KMS-11 (cell line): Measurements from ENCODE around the gene GOT1.

ENCODE experiments used
- H2AFZ ChIP-seq: fragments of 200-600 bp; sonication (generic); 2 replicates; pipeline ENCODE4 v1.6.1; 2016; ENCODE audit warnings: antibody characterized with exemption, mixed run types, low read depth
- H3K27ac ChIP-seq: fragments of 200-600 bp; sonication (generic); 2 replicates; pipeline ENCODE4 v1.6.1; 2016; ENCODE audit warnings: mild to moderate bottlenecking, mixed run types
- H3K27me3 ChIP-seq: fragments of 200-600 bp; sonication (generic); 2 replicates; pipeline ENCODE4 v1.6.1; 2017; ENCODE audit warnings: mild to moderate bottlenecking, low read depth, mixed run types, moderate library complexity; ENCODE audit not compliant: insufficient read depth
- H3K36me3 ChIP-seq: fragments of 200-600 bp; sonication (generic); 2 replicates; pipeline ENCODE4 v1.6.1; 2017; ENCODE audit warnings: mild to moderate bottlenecking, mixed run types; ENCODE audit not compliant: insufficient read depth
- H3K4me1 ChIP-seq: fragments of 200-600 bp; sonication (generic); 2 replicates; pipeline ENCODE4 v1.6.1; 2016; ENCODE audit warnings: mild to moderate bottlenecking, low read depth, mixed run types; ENCODE audit not compliant: poor library complexity, severe bottlenecking
- H3K4me2 ChIP-seq: fragments of 200-600 bp; sonication (generic); 2 replicates; pipeline ENCODE4 v1.7.0; 2016; ENCODE audit warnings: mild to moderate bottlenecking, mixed run types
- H3K4me3 ChIP-seq: fragments of 200-600 bp; sonication (generic); IDR thresholded peaks from 2 replicates; pipeline ENCODE4 v1.6.1; 2017; ENCODE audit warnings: low read depth, low read length, mixed read lengths; ENCODE audit not compliant: insufficient read depth
- H3K79me2 ChIP-seq: fragments of 200-600 bp; sonication (generic); 2 replicates; pipeline ENCODE4 v1.6.1; 2016; ENCODE audit warnings: low read depth, mixed run types; ENCODE audit not compliant: insufficient read depth
- H3K9ac ChIP-seq: fragments of 200-600 bp; sonication (generic); 2 replicates; pipeline ENCODE4 v1.6.1; 2016; ENCODE audit warnings: mild to moderate bottlenecking, mixed run types
- H4K20me1 ChIP-seq: fragments of 200-600 bp; sonication (generic); 2 replicates; pipeline ENCODE4 v1.6.1; 2016; ENCODE audit warnings: mild to moderate bottlenecking, mixed run types; ENCODE audit not compliant: insufficient read depth
- TF ChIP-seq, protein P1 (sequence below): fragments of 200-600 bp; sonication (generic); conservative IDR thresholded peaks from 2 replicates; pipeline ENCODE4 v1.6.1; 2017; ENCODE audit warnings: low read depth, mild to moderate bottlenecking, antibody characterized with exemption, low read length, moderate library complexity, mixed read lengths

GOT1 gene

DNA sequence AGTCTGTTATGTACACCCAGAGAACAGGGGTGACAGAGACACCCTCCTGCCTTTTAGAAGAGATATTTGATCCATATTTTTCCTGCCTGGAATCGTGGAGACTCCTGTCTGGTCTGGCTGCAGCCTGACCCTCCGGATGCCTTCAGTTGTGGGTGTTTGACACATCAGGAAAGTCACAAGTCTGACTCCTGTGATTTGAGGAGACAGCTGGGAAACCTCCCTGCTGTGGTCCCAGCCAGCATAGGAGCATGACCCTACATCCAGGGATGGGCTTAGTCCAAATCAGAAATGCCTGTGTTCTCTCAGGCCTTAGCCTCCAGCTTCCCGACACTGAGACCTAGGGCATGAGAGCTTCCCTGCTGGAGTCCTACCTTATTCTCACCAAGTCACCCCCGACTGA is 43.4 kb downstream of the GOT1 start:
- H3K4me2 ChIP-seq = no peak overlapping the region
- TF ChIP-seq, protein P1, sequence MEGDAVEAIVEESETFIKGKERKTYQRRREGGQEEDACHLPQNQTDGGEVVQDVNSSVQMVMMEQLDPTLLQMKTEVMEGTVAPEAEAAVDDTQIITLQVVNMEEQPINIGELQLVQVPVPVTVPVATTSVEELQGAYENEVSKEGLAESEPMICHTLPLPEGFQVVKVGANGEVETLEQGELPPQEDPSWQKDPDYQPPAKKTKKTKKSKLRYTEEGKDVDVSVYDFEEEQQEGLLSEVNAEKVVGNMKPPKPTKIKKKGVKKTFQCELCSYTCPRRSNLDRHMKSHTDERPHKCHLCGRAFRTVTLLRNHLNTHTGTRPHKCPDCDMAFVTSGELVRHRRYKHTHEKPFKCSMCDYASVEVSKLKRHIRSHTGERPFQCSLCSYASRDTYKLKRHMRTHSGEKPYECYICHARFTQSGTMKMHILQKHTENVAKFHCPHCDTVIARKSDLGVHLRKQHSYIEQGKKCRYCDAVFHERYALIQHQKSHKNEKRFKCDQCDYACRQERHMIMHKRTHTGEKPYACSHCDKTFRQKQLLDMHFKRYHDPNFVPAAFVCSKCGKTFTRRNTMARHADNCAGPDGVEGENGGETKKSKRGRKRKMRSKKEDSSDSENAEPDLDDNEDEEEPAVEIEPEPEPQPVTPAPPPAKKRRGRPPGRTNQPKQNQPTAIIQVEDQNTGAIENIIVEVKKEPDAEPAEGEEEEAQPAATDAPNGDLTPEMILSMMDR = no peak
- H3K79me2 ChIP-seq = no peaks in the 10 kb centered on the region
- H3K4me1 ChIP-seq = peaks cover 7% of the 10 kb centered on the region
- no peaks in the 10 kb centered on the region for H3K36me3 ChIP-seq
- H3K4me3 ChIP-seq = no peak overlapping the region
- H3K27ac ChIP-seq = no peak overlapping the region
- H2AFZ ChIP-seq = no peak overlapping the region
- no peaks in the 10 kb centered on the region for H4K20me1 ChIP-seq
- no peak overlapping the region for H3K9ac ChIP-seq
- no peaks in the 10 kb centered on the region for H3K27me3 ChIP-seq

DNA sequence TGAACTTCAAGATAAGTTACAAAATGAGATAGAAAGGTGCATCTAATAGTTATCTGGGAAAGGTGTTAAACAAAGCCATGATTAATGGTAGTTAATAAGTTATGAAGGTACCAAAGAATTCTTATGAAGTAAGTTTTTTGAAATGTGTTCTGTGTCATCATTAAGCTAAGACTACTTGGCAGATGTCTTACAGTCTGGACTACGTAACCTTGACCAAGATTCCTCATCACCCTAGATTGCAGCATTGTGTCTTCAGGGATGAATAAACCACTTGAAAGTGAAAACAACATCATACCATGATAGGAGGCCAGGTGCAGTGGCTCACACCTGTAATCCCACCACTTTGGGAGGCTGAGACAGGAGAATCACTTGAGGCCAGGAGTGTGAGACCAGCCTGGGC is 48.2 kb downstream of the GOT1 start:
- H3K79me2 ChIP-seq = no peaks in the 10 kb centered on the region
- H3K4me1 ChIP-seq = peaks cover 11% of the 10 kb centered on the region
- 0 out of 2 replicates have a peak, but pooled peaks cover 2% of the 10 kb centered on the region for H3K27me3 ChIP-seq
- H3K4me2 ChIP-seq = no peak overlapping the region
- H2AFZ ChIP-seq = no peak overlapping the region
- H4K20me1 ChIP-seq = no peaks in the 10 kb centered on the region
- no peak overlapping the region for H3K27ac ChIP-seq
- TF ChIP-seq, protein P1 = no peak
- H3K9ac ChIP-seq = no peak overlapping the region
- H3K36me3 ChIP-seq = no peaks in the 10 kb centered on the region
- no peak overlapping the region for H3K4me3 ChIP-seq

DNA sequence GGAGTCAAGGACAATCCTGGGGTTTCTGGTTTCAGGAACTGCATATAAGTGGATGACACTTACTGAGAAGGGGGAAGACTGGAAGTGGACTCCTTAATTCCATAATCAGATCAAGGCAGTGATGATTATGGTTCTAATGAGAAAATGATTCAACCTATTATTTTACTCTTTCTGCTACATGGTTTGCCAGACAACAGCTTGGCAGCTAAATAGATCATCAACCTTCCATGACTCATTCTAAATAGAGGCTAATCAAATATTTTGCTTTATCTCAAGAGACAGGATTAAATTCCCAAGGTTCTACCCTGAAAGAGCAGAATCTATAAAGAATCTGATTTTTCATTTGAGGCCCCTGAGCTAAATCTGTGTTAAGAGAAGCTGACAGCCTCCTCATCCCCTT is 55.0 kb downstream of the GOT1 start:
- no peak overlapping the region for H3K9ac ChIP-seq
- H3K27ac ChIP-seq = no peak overlapping the region
- no peak overlapping the region for H3K4me3 ChIP-seq
- no peak overlapping the region for H3K4me2 ChIP-seq
- peaks cover 12% of the 10 kb centered on the region for H3K4me1 ChIP-seq
- H2AFZ ChIP-seq = no peak overlapping the region
- H3K27me3 ChIP-seq = peaks cover 46% of the 10 kb centered on the region
- H3K79me2 ChIP-seq = no peaks in the 10 kb centered on the region
- H4K20me1 ChIP-seq = no peaks in the 10 kb centered on the region
- TF ChIP-seq, protein P1 = no peak
- H3K36me3 ChIP-seq = no peaks in the 10 kb centered on the region

DNA sequence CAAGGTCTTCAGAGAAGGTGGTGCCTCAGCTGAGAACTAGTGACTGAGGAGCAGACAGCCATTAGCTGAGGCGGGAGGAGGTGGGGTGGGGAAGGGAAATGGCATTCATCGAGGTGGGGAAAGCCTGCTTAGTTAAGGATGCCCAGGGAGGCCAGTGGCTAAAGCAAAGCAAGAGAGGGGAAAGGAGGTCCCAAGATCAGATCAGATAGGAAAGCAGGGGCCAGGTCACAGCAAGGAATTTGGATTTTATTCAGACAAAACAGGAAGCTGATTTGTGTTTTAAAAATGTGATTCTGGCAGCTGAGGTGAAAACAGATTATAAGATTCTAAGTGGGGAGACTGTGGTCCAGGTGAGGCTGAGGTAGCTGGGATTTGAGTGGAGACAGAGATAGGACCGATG is 55.5 kb downstream of the GOT1 start:
- Histone ChIP-seq H3K4me3 (no peak overlapping the region), H3K27me3 (peaks cover 48% of the 10 kb centered on the region), H3K9ac (no peak overlapping the region), H3K36me3 (no peaks in the 10 kb centered on the region), H4K20me1 (no peaks in the 10 kb centered on the region), H2AFZ (no peak overlapping the region), H3K79me2 (no peaks in the 10 kb centered on the region), H3K27ac (no peak overlapping the region), H3K4me2 (no peak overlapping the region), H3K4me1 (peaks cover 16% of the 10 kb centered on the region)
- TF ChIP-seq, protein P1 = no peak

DNA sequence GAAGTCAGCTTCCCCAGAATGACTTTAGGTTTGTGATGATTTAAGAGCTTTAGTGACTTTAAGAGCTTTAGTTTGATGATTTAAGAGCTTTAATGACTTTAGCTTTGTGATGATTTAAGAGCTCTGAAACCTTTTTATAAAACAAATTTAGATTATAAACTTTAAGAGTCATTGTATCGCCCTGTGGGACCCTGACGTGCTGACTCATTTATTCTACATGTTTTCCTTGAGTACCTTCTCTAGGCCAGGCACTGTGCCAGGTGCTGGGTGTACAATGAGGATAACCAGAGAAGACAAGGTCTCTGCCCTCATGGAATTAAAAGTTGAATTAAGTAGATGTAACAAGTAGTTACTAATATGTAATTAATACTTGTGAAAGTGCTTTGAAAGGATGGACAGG is 55.9 kb downstream of the GOT1 start:
- no peak overlapping the region for H3K9ac ChIP-seq
- no peaks in the 10 kb centered on the region for H3K79me2 ChIP-seq
- H3K27me3 ChIP-seq = peaks cover 52% of the 10 kb centered on the region
- H3K4me3 ChIP-seq = no peak overlapping the region
- no peak overlapping the region for H3K4me2 ChIP-seq
- H2AFZ ChIP-seq = no peak overlapping the region
- no peaks in the 10 kb centered on the region for H4K20me1 ChIP-seq
- peaks cover 18% of the 10 kb centered on the region for H3K4me1 ChIP-seq
- TF ChIP-seq, protein P1 = no peak
- H3K27ac ChIP-seq = no peak overlapping the region
- H3K36me3 ChIP-seq = no peaks in the 10 kb centered on the region
